A549 (cell line): ENCODE data around the gene SLC49A3. TPM values are rescaled to one million over a fixed set of nuclear protein-coding genes. Genes with fewer than 3 reads are reported as not detected.
"Not testable (repeated sequence)": the region's sequence is repeated elsewhere in the genome, so short reads cannot be mapped to it uniquely, and the experiment has no call there.

ENCODE experiments used
- ATAC-seq, 2 experiments: fragments of 200-7000 bp in 1 of 2; fragments of >200 bp in 1 of 2; cut with Nextera tagmentation in 1 of 2; cut with Tn5 transposase in 1 of 2; 3 replicates each; pipeline versions ENCODE4 v1.8.0 to v1.9.1; 2018 to 2020; ENCODE audit warnings: mild to moderate bottlenecking in 1 of 2, moderate library complexity in 1 of 2
- CTCF ChIA-PET: fragments of 300-600 bp; sonication (Branson Sonifier 250); formaldehyde crosslinking; extraction: SDS; loops from one replicate; lab custom pipeline; 2021; ENCODE audit warnings: antibody characterized with exemption, inconsistent platforms; lab: Yijun Ruan, JAX
- POLR2A ChIA-PET: fragments of 350-600 bp; formaldehyde crosslinking; extraction: SDS; loops from one replicate; lab custom pipeline; 2021; ENCODE audit warnings: antibody characterized with exemption, inconsistent platforms; lab: Yijun Ruan, JAX
- DNase-seq, 2 experiments: peaks; one replicate each; pipeline versions ENCODE4 v3.0.0 to v3.0.0-alpha.2; 2011 to 2016; ENCODE audit warnings: low read depth in 1 of 2, low spot score in 1 of 2
- FAIRE-seq: peaks from 2 replicates; lab custom pipeline; 2011; peaks lifted over from hg19 to GRCh38; lab: Jason Lieb, UNC
- H3K27ac ChIP-seq, 2 experiments: fragments of >200 bp; sonication (Bioruptor Twin); formaldehyde crosslinking; 3 replicates each; pipeline ENCODE4 v1.5.1; 2016 to 2017
- H3K4me1 ChIP-seq: fragments of >200 bp; sonication (Bioruptor Twin); formaldehyde crosslinking; 3 replicates; pipeline ENCODE4 v1.6.1; 2016
- H3K4me2 ChIP-seq: fragments of >200 bp; sonication (Bioruptor Twin); formaldehyde crosslinking; 3 replicates; pipeline ENCODE4 v1.6.1; 2016
- H3K4me3 ChIP-seq: fragments of >200 bp; sonication (Bioruptor Twin); formaldehyde crosslinking; 3 replicates; pipeline ENCODE4 v1.5.1; 2016
- H3K9me3 ChIP-seq: fragments of >200 bp; sonication (Bioruptor Twin); formaldehyde crosslinking; 3 replicates; pipeline ENCODE4 v1.6.1; 2016
- CBX2 ChIP-seq: fragments of 200-600 bp; sonication (generic); IDR thresholded peaks from 2 replicates; pipeline ENCODE4 v1.6.1; 2016; ENCODE audit warnings: low read depth, mild to moderate bottlenecking, borderline replicate concordance
- CTCF ChIP-seq: fragments of >200 bp; sonication (Bioruptor Twin); formaldehyde crosslinking; IDR thresholded peaks from 3 replicates; pipeline ENCODE4 v1.5.1; 2016
- E2F6 ChIP-seq: IDR thresholded peaks from 2 replicates; pipeline ENCODE4 v1.6.1; 2012; ENCODE audit warnings: low read depth, borderline replicate concordance
- EHF ChIP-seq: fragments of 250-450 bp; sonication (Bioruptor Pico); IDR thresholded peaks from 2 replicates; pipeline ENCODE4 v1.5.0; 2020; ENCODE audit warnings: mild to moderate bottlenecking
- EP300 ChIP-seq, 2 experiments: fragments of >200 bp; sonication (Bioruptor Twin); formaldehyde crosslinking; IDR thresholded peaks; 2 replicates in 1 of 2; 3 replicates in 1 of 2; pipeline ENCODE4 v1.6.1; 2016 to 2017
- HES2 ChIP-seq: fragments of >200 bp; sonication (Bioruptor Twin); formaldehyde crosslinking; IDR thresholded peaks from 2 replicates; pipeline ENCODE4 v1.6.1; 2016
- HOXB5 ChIP-seq: fragments of 250-450 bp; sonication (Bioruptor Pico); IDR thresholded peaks from 2 replicates; pipeline ENCODE4 v1.5.0; 2020; ENCODE audit warnings: mild to moderate bottlenecking, moderate library complexity
- JUN ChIP-seq, 2 experiments: fragments of >200 bp; sonication (Bioruptor Twin); formaldehyde crosslinking; IDR thresholded peaks; 2 replicates in 1 of 2; 3 replicates in 1 of 2; pipeline ENCODE4 v1.6.1; 2016 to 2017
- JUNB ChIP-seq: fragments of >200 bp; sonication (Bioruptor Twin); formaldehyde crosslinking; IDR thresholded peaks from 2 replicates; pipeline ENCODE4 v1.6.1; 2016
- KDM1A ChIP-seq: fragments of 200-600 bp; sonication (generic); IDR thresholded peaks from 2 replicates; pipeline ENCODE4 v1.6.1; 2016; ENCODE audit warnings: low read depth, mild to moderate bottlenecking
- MAFK ChIP-seq: fragments of 450-650 bp; IDR thresholded peaks from 2 replicates; pipeline ENCODE4 v1.6.1; 2014; ENCODE audit not compliant: partially characterized antibody
- MAZ ChIP-seq: fragments of 150-350 bp; IDR thresholded peaks from 2 replicates; pipeline ENCODE4 v1.6.1; 2014; ENCODE audit warnings: antibody characterized with exemption, low read depth, low read length, borderline replicate concordance
- NFE2L2 ChIP-seq: fragments of 150-350 bp; conservative IDR thresholded peaks from 2 replicates; pipeline ENCODE4 v1.6.1; 2014; ENCODE audit warnings: low read length
- PBX3 ChIP-seq: IDR thresholded peaks from 2 replicates; pipeline ENCODE4 v1.6.1; 2012
- PHF8 ChIP-seq: fragments of 200-600 bp; sonication (generic); IDR thresholded peaks from 2 replicates; pipeline ENCODE4 v1.6.1; 2016; ENCODE audit warnings: low read depth, mild to moderate bottlenecking, antibody characterized with exemption, moderate library complexity, borderline replicate concordance
- POLR2AphosphoS2 ChIP-seq: conservative IDR thresholded peaks from 2 replicates; pipeline ENCODE4 v1.6.1; 2012; ENCODE audit warnings: low read length, improper control_type of control experiment, inconsistent platforms
- RAD21 ChIP-seq, 2 experiments: fragments of >200 bp in 1 of 2; sonication (Bioruptor Twin) in 1 of 2; formaldehyde crosslinking in 1 of 2; IDR thresholded peaks in 1 of 2; conservative IDR thresholded peaks in 1 of 2; 2 replicates in 1 of 2; 3 replicates in 1 of 2; pipeline ENCODE4 v1.6.1; 2012 to 2018; ENCODE audit warnings: inconsistent platforms in 1 of 2
- RCOR1 ChIP-seq: fragments of 150-350 bp; IDR thresholded peaks from 2 replicates; pipeline ENCODE4 v1.6.1; 2014; ENCODE audit warnings: antibody characterized with exemption, low read length, low read depth
- USF2 ChIP-seq: fragments of 450-650 bp; IDR thresholded peaks from 2 replicates; pipeline ENCODE4 v1.6.1; 2014; ENCODE audit warnings: antibody characterized with exemption
- ZNF302 ChIP-seq: fragments of 250-450 bp; sonication (Bioruptor Pico); IDR thresholded peaks from 2 replicates; pipeline ENCODE4 v1.9.0; 2021; ENCODE audit warnings: inconsistent platforms, mild to moderate bottlenecking, moderate library complexity
- WGBS: methylation state at CpG from one replicate; pipeline ENCODE4 v1.1.6; 2017; ENCODE audit errors: missing lambda C conversion rate; 5-methylcytosine and 5-hydroxymethylcytosine counted together
- polyA plus RNA-seq, 4 experiments: library from polyadenylated mRNA; depleted of rRNA in 3 of 4; stranded (reverse); fragments of >200 nt; fragmentation: RNase III in 1 of 4; extraction: RNeasy Plus Mini Kit Qiagen cat#74134 plus additional on column Dnase treatment in 1 of 4; gene quantifications; 2 replicates in 3 of 4; 3 replicates in 1 of 4; pipeline ENCODE4 v1.2.3, GENCODE V29; 2011 to 2017

The SLC49A3 gene
- polyA plus RNA-seq, 2 of the 4 experiments (the other 2 are of a cell fraction) = 0.05 to 0.12 TPM

GRCh38 chr4:646460-646859 lies 42.5 kb downstream of the SLC49A3 start:
- POLR2A ChIA-PET = no interaction called here
- FAIRE-seq = no peak
- no peak overlapping the region for H3K4me2 ChIP-seq
- WGBS = 88% methylated on average over 32 of the region's 32 CpGs
- H3K4me3 ChIP-seq = no peak overlapping the region
- H3K4me1 ChIP-seq = no peaks in the 10 kb centered on the region
- DNase-seq = no peak
- CTCF ChIA-PET = no interaction called here
- ATAC-seq = no peak
- TF ChIP-seq PHF8 (no peak), POLR2AphosphoS2 (no peak), RAD21 (conservative IDR thresholded peaks at IDR 0.05 in 1 of 2, IDR thresholded peaks at IDR 0.05 in 1 of 2) (no peak), USF2 (no peak), EHF (CRISPR knock-in tag) (no peak), RCOR1 (no peak), JUN (IDR thresholded peaks at IDR 0.05) (no peak), HOXB5 (CRISPR knock-in tag) (no peak), CTCF (no peak), MAFK (no peak)
- no peak overlapping the region for H3K27ac ChIP-seq
- 0 out of 3 replicates have a peak, but pooled peaks cover 4% of the 10 kb centered on the region for H3K9me3 ChIP-seq

GRCh38 chr4:642366-642765 lies 46.6 kb downstream of the SLC49A3 start:
- POLR2A ChIA-PET, H3K4me2 ChIP-seq, FAIRE-seq, H3K4me1 ChIP-seq, CTCF ChIA-PET, ATAC-seq, DNase-seq, H3K27ac ChIP-seq, H3K9me3 ChIP-seq, H3K4me3 ChIP-seq: not testable (repeated sequence)
- 39% methylated on average over 6 of the region's 6 CpGs for WGBS

- no peak for TF ChIP-seq ZNF302 (CRISPR knock-in tag)
- no peak for TF ChIP-seq POLR2AphosphoS2
- no peak for TF ChIP-seq NFE2L2
- TF ChIP-seq JUNB = no peak
- no peak for TF ChIP-seq HES2
- no peak for TF ChIP-seq MAZ
- TF ChIP-seq RAD21 (conservative IDR thresholded peaks at IDR 0.05 in 1 of 2, IDR thresholded peaks at IDR 0.05 in 1 of 2) = no peak
- no peak for TF ChIP-seq HOXB5 (CRISPR knock-in tag)
- no peak for TF ChIP-seq KDM1A
- no peak for TF ChIP-seq PBX3
- TF ChIP-seq CBX2 = no peak
- TF ChIP-seq MAFK = no peak
- TF ChIP-seq E2F6 = no peak
- TF ChIP-seq EP300 (IDR thresholded peaks at IDR 0.05) = no peak
- no peak overlapping the region for H3K4me2 ChIP-seq
- ATAC-seq (no peak), DNase-seq (no peak), FAIRE-seq (no peak)
- POLR2A ChIA-PET = no interaction called here
- no peak overlapping the region for H3K4me3 ChIP-seq
- 52% methylated on average over 26 of the region's 32 CpGs for WGBS
- CTCF ChIA-PET = no interaction called here
- H3K9me3 ChIP-seq = 0 out of 3 replicates have a peak, but pooled peaks cover 4% of the 10 kb centered on the region
- H3K27ac ChIP-seq = no peak overlapping the region
- no peaks in the 10 kb centered on the region for H3K4me1 ChIP-seq
Observed at GRCh38 chr4:637536-638280, 51.2 kb downstream of the SLC49A3 start.
